Glutamatergic neuron (in vitro differentiated cells): Measurements from ENCODE around the gene PHACTR3. TPM values are rescaled to one million over a fixed set of nuclear protein-coding genes. Genes with fewer than 3 reads are reported as not detected.

ENCODE experiments used
- DNase-seq: peaks from one replicate; pipeline ENCODE4 v3.0.0; 2022
- H3K27ac Mint-ChIP-seq: one replicate; pipeline ENCODE4 v1.8.0; 2020; ENCODE audit warnings: mild to moderate bottlenecking, mixed read lengths, inconsistent platforms; ENCODE audit not compliant: unreplicated experiment
- H3K27me3 Mint-ChIP-seq: one replicate; pipeline ENCODE4 v1.8.0; 2020; ENCODE audit warnings: mild to moderate bottlenecking, moderate library complexity, mixed read lengths, inconsistent platforms; ENCODE audit not compliant: unreplicated experiment
- H3K36me3 Mint-ChIP-seq: one replicate; pipeline ENCODE4 v1.8.0; 2020; ENCODE audit warnings: mild to moderate bottlenecking, mixed read lengths, inconsistent platforms; ENCODE audit not compliant: unreplicated experiment
- H3K4me1 Mint-ChIP-seq: one replicate; pipeline ENCODE4 v1.8.0; 2020; ENCODE audit warnings: mild to moderate bottlenecking, low read depth, mixed read lengths, inconsistent platforms; ENCODE audit not compliant: unreplicated experiment
- H3K4me3 Mint-ChIP-seq: one replicate; pipeline ENCODE4 v1.8.0; 2020; ENCODE audit warnings: mild to moderate bottlenecking, mixed read lengths, inconsistent platforms; ENCODE audit not compliant: unreplicated experiment
- H3K9me3 Mint-ChIP-seq: one replicate; pipeline ENCODE4 v1.8.0; 2020; ENCODE audit warnings: mild to moderate bottlenecking, moderate library complexity, mixed read lengths, inconsistent platforms; ENCODE audit not compliant: unreplicated experiment
- CTCF ChIP-seq: fragments of 200-600 bp; sonication (generic); IDR thresholded peaks from one replicate; pipeline ENCODE4 v1.5.0; 2021; ENCODE audit not compliant: partially characterized antibody, unreplicated experiment
- total RNA-seq: library from RNA; stranded (reverse); fragmentation: NEBNext Ultra II Directional; extraction: Animal tissue kit (Norgen Biotek cat#: 25700); gene quantifications from one replicate; pipeline ENCODE4 v1.2.1, GENCODE V29; 2021; ENCODE audit not compliant: unreplicated experiment

Gene PHACTR3
- total RNA-seq, 1 donor from 2014 or later: 37.0 TPM

GRCh38 chr20:59775687-59776055 lies 171.3 kb downstream of the PHACTR3 start:
- TF ChIP-seq CTCF: no peak
- no peak for DNase-seq
- Mint-ChIP-seq H3K9me3 (peaks cover 9% of the 10 kb centered on the region), H3K4me1 (peaks cover 32% of the 10 kb centered on the region), H3K36me3 (peaks cover 31% of the 10 kb centered on the region), H3K27ac (no peak overlapping the region), H3K27me3 (peaks cover 19% of the 10 kb centered on the region), H3K4me3 (no peak overlapping the region)

- no peak for DNase-seq
- Mint-ChIP-seq H3K36me3 (peaks cover 31% of the 10 kb centered on the region), H3K9me3 (peaks cover 9% of the 10 kb centered on the region), H3K27me3 (peaks cover 19% of the 10 kb centered on the region), H3K4me1 (peaks cover 32% of the 10 kb centered on the region), H3K27ac (no peak overlapping the region), H3K4me3 (no peak overlapping the region)
- no peak for TF ChIP-seq CTCF
Observed at GRCh38 chr20:59776059-59776603, 171.8 kb downstream of the PHACTR3 start.

- DNase-seq: no peak
- H3K27ac Mint-ChIP-seq: no peak overlapping the region
- TF ChIP-seq CTCF: no peak
- peaks cover 6% of the 10 kb centered on the region for H3K9me3 Mint-ChIP-seq
- no peak overlapping the region for H3K4me3 Mint-ChIP-seq
- H3K36me3 Mint-ChIP-seq: peaks cover 31% of the 10 kb centered on the region
- H3K27me3 Mint-ChIP-seq: peaks cover 17% of the 10 kb centered on the region
- peaks cover 26% of the 10 kb centered on the region for H3K4me1 Mint-ChIP-seq
Observed at GRCh38 chr20:59776626-59777330, 172.4 kb downstream of the PHACTR3 start.

GRCh38 chr20:59777331-59777725 lies 173.0 kb downstream of the PHACTR3 start:
- no peak for DNase-seq
- Mint-ChIP-seq H3K4me1 (peaks cover 21% of the 10 kb centered on the region), H3K27me3 (peaks cover 15% of the 10 kb centered on the region), H3K36me3 (peaks cover 30% of the 10 kb centered on the region), H3K27ac (no peak overlapping the region), H3K9me3 (peaks cover 6% of the 10 kb centered on the region), H3K4me3 (no peak overlapping the region)
- no peak for TF ChIP-seq CTCF

- Mint-ChIP-seq H3K4me1 (peaks cover 19% of the 10 kb centered on the region), H3K27me3 (peaks cover 15% of the 10 kb centered on the region), H3K4me3 (no peak overlapping the region), H3K36me3 (peaks cover 26% of the 10 kb centered on the region), H3K27ac (no peak overlapping the region), H3K9me3 (peaks cover 6% of the 10 kb centered on the region)
- no peak for TF ChIP-seq CTCF
- DNase-seq: no peak
Observed at GRCh38 chr20:59777814-59778575, 173.7 kb downstream of the PHACTR3 start.
